Calu3 (cell line): ENCODE data around the gene NSUN6. TPM values are rescaled to one million over a fixed set of nuclear protein-coding genes. Genes with fewer than 3 reads are reported as not detected.

Source experiments
- BruUV-seq: library from RNA; stranded (reverse); fragments of 400-500 nt; replicated peaks from 2 replicates; lab custom pipeline; 2021; lab: Mats Ljungman, UMichigan
- CTCF ChIA-PET: fragments of 300-600 bp; sonication (Branson Sonifier 250); formaldehyde crosslinking; loops from one replicate; lab custom pipeline; 2022; ENCODE audit warnings: antibody characterized with exemption; lab: Charles Lee
- DNase-seq: peaks from one replicate; pipeline ENCODE4 v3.0.0; 2022
- H3K27ac Mint-ChIP-seq: one replicate; pipeline ENCODE4 v1.8.0; 2022; ENCODE audit warnings: mixed read lengths; ENCODE audit not compliant: unreplicated experiment
- H3K27me3 Mint-ChIP-seq: one replicate; pipeline ENCODE4 v1.8.0; 2022; ENCODE audit warnings: mixed read lengths; ENCODE audit not compliant: unreplicated experiment
- H3K36me3 Mint-ChIP-seq: one replicate; pipeline ENCODE4 v1.8.0; 2022; ENCODE audit warnings: mild to moderate bottlenecking, moderate library complexity, mixed read lengths; ENCODE audit not compliant: insufficient read depth, unreplicated experiment
- H3K4me1 Mint-ChIP-seq: one replicate; pipeline ENCODE4 v1.8.0; 2022; ENCODE audit warnings: mild to moderate bottlenecking, low read depth, mixed read lengths; ENCODE audit not compliant: unreplicated experiment
- H3K4me3 Mint-ChIP-seq: one replicate; pipeline ENCODE4 v1.8.0; 2022; ENCODE audit warnings: mild to moderate bottlenecking, low read depth, moderate library complexity, mixed read lengths; ENCODE audit not compliant: unreplicated experiment
- H3K9me3 Mint-ChIP-seq: one replicate; pipeline ENCODE4 v1.8.0; 2022; ENCODE audit warnings: low read depth, mixed read lengths; ENCODE audit not compliant: unreplicated experiment
- intact Hi-C: fragments of 100-400 bp; cut with micrococcal nuclease; formaldehyde crosslinking; loops from one replicate; pipeline ENCODE4 v1.10.0; 2022; ENCODE audit not compliant: unreplicated experiment
- total RNA-seq: library from RNA; stranded (reverse); gene quantifications from 2 replicates; pipeline ENCODE4 v1.2.3, GENCODE V29; 2022
- TF ChIP-seq, protein P1 (sequence below): fragments of 200-600 bp; IDR thresholded peaks from one replicate; pipeline ENCODE4 v1.8.0; 2022; ENCODE audit warnings: antibody characterized with exemption; ENCODE audit not compliant: unreplicated experiment

The NSUN6 gene
- total RNA-seq, 1 experiment from 2014 or later: 10.5 TPM

DNA sequence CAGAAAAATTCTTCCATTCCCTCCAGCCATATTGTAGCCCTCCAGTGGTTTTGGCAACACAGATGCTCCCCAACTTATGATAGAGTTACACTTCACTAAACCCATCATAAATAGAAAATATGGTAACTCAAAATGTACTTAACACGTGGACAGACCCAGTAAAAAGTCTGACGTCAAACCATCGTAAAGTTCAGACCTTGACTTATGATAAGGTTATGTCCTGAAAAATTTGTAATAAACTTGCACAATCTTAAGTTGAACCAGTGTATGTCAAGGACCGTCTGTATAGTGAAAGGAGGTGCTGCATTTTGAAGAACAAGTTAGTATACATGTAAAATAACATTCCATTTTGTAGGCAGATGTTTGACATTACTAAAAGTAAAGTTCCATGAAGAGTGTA lies 142.8 kb downstream of the NSUN6 start:
- no peaks in the 10 kb centered on the region for H3K36me3 Mint-ChIP-seq
- CTCF ChIA-PET: no interaction called here
- H3K27me3 Mint-ChIP-seq: no peaks in the 10 kb centered on the region
- H3K9me3 Mint-ChIP-seq: peaks cover 3% of the 10 kb centered on the region
- no peak overlapping the region for H3K27ac Mint-ChIP-seq
- no TSS peak for BruUV-seq
- intact Hi-C loops: no loop called here
- no peak overlapping the region for H3K4me3 Mint-ChIP-seq
- H3K4me1 Mint-ChIP-seq: no peaks in the 10 kb centered on the region
- TF ChIP-seq, protein P1, sequence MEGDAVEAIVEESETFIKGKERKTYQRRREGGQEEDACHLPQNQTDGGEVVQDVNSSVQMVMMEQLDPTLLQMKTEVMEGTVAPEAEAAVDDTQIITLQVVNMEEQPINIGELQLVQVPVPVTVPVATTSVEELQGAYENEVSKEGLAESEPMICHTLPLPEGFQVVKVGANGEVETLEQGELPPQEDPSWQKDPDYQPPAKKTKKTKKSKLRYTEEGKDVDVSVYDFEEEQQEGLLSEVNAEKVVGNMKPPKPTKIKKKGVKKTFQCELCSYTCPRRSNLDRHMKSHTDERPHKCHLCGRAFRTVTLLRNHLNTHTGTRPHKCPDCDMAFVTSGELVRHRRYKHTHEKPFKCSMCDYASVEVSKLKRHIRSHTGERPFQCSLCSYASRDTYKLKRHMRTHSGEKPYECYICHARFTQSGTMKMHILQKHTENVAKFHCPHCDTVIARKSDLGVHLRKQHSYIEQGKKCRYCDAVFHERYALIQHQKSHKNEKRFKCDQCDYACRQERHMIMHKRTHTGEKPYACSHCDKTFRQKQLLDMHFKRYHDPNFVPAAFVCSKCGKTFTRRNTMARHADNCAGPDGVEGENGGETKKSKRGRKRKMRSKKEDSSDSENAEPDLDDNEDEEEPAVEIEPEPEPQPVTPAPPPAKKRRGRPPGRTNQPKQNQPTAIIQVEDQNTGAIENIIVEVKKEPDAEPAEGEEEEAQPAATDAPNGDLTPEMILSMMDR: no peak
- no peak for DNase-seq

DNA sequence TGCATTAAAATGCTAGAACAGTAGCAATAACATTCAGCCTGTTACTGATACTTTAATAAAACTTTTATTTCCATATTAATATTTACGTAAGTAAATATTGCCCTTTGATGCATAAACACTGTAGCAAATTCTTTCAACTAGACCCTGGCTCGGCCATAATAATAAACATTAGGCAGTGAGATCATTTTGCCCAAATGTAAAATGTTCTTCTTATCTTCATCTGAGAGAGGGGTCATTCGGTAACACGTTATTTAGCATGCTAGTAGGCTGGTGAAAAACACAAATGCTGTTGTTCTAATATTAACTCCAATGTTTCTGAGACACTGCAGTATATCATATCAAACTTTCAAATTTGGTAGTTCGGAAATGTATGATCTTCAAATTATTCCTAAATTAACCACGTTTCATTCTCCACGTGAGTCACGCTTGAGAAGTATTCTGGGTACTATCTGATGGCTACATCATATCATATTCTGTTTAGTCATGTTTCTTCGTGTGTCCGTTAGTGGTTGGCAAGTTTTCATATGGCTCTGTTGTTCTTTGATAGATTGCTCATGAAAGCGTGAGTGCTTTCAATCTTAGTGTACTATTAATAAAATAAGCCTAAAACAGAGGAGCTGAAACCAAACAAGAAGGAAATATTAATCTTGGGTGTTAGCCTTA lies 145.8 kb downstream of the NSUN6 start:
- H3K36me3 Mint-ChIP-seq: no peaks in the 10 kb centered on the region
- H3K27me3 Mint-ChIP-seq: no peaks in the 10 kb centered on the region
- DNase-seq: no peak
- no peak overlapping the region for H3K27ac Mint-ChIP-seq
- no peaks in the 10 kb centered on the region for H3K4me1 Mint-ChIP-seq
- no TSS peak for BruUV-seq
- H3K4me3 Mint-ChIP-seq: no peak overlapping the region
- intact Hi-C loops: no loop called here
- TF ChIP-seq, protein P1: no peak
- H3K9me3 Mint-ChIP-seq: no peaks in the 10 kb centered on the region
- CTCF ChIA-PET: no interaction called here

DNA sequence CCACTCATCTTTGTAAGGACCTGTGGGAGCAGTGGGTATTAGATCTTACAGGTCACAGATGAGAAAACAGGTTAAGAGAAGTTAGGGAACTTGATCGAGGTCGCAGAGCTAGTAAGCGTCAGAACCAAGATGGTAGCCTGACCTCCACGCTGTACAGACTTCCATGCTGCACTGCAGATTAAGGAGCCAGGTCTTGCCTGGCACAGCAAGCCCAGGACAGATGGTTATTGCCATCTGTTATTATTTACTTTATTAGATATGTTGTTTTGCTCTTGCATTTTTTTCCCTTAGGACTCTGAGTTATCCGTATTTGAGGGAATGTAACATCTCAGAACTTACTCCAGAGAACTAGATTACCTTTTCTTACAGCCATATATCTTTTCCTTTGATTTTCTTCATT lies 147.2 kb downstream of the NSUN6 start:
- no peak overlapping the region for H3K27ac Mint-ChIP-seq
- CTCF ChIA-PET: no interaction called here
- no TSS peak for BruUV-seq
- H3K36me3 Mint-ChIP-seq: no peaks in the 10 kb centered on the region
- intact Hi-C loops: no loop called here
- H3K27me3 Mint-ChIP-seq: no peaks in the 10 kb centered on the region
- no peak overlapping the region for H3K4me3 Mint-ChIP-seq
- TF ChIP-seq, protein P1: no peak
- no peaks in the 10 kb centered on the region for H3K4me1 Mint-ChIP-seq
- no peaks in the 10 kb centered on the region for H3K9me3 Mint-ChIP-seq
- no peak for DNase-seq

DNA sequence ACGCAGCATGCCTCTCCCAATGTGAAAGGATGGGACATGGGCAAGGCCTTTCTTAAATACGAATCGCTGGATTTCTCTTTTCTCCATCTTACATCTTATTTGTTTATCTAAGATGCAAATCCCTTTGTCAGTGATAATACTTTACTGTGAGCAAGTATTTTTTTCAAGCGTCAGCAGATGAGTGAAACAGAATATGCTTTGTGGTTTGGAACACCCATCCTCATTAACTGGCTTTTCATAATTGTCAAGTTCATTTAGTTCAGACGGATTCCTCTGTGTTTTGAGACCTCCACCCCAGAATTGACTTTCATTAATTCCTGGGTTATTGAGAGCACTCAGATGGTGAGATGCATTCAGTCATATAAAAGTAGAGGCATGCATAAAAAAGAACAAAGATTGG lies 149.8 kb downstream of the NSUN6 start:
- TF ChIP-seq, protein P1: no peak
- Mint-ChIP-seq H3K4me3 (no peak overlapping the region), H3K4me1 (no peaks in the 10 kb centered on the region), H3K36me3 (no peaks in the 10 kb centered on the region), H3K27ac (no peak overlapping the region), H3K9me3 (no peaks in the 10 kb centered on the region), H3K27me3 (no peaks in the 10 kb centered on the region)
- no TSS peak for BruUV-seq
- DNase-seq: no peak
- CTCF ChIA-PET: no interaction called here
- intact Hi-C loops: no loop called here
